Liver (tissue), 3 donors: Measurements from ENCODE around the gene NARS2.

Experiments
- JUND ChIP-seq, 2 donors: IDR thresholded peaks; 2 replicates each; pipeline ENCODE4 v1.6.1; 2016; ENCODE audit warnings: antibody characterized with exemption in 2 of 2
- RAD21 ChIP-seq, 2 donors: IDR thresholded peaks; 2 replicates each; pipeline ENCODE4 v1.6.1; 2016; ENCODE audit warnings: antibody characterized with exemption in 2 of 2, mild to moderate bottlenecking in 2 of 2
- RXRA ChIP-seq, 2 donors: IDR thresholded peaks; 2 replicates each; pipeline ENCODE4 v1.6.1; 2017 to 2018; ENCODE audit warnings: antibody characterized with exemption in 2 of 2, mild to moderate bottlenecking in 1 of 2
- SP1 ChIP-seq: IDR thresholded peaks from 2 replicates; pipeline ENCODE4 v1.6.1; 2018; ENCODE audit warnings: antibody characterized with exemption, mild to moderate bottlenecking
- YY1 ChIP-seq: IDR thresholded peaks from 2 replicates; pipeline ENCODE4 v1.6.1; 2016; ENCODE audit warnings: antibody characterized with exemption, mild to moderate bottlenecking
- TF ChIP-seq, protein P1 (sequence below): IDR thresholded peaks from 2 replicates; pipeline ENCODE4 v1.6.1; 2016; ENCODE audit warnings: antibody characterized with exemption
- TF ChIP-seq, protein P2 (sequence below): fragments of 150-350 bp; IDR thresholded peaks from 2 replicates; pipeline ENCODE4 v1.5.1; 2017; ENCODE audit warnings: improper control_type of control experiment, low read depth, low read length; ENCODE audit not compliant: missing input control
- TF ChIP-seq, protein P3 (sequence below): IDR thresholded peaks from 2 replicates; pipeline ENCODE4 v1.6.1; 2016; ENCODE audit warnings: antibody characterized with exemption, mild to moderate bottlenecking
- TF ChIP-seq, protein P4 (sequence below): IDR thresholded peaks from 2 replicates; pipeline ENCODE4 v1.6.1; 2016; ENCODE audit warnings: antibody characterized with exemption
- donor health status: healthy.
- donor health status: healthy.

DNA sequence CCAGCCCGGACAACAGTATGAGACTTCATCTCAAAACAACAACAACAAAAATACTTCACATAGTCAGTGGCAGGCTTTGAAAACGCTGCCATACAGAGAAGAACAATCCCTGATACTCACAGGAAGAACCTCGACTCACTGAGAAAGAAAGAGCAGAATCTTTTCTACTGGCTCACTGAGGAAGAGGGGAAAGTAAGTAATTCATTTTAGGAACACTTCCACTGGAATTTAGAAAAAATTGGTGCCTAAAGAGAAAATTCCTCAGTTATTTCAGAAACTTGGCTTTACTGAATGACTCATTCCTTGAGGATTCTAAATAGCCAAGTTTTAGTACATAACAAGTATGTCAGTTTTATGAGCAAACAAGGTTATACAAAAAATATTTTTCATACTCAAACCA lies 12.3 kb downstream of the NARS2 start:
- TF ChIP-seq, protein P1, sequence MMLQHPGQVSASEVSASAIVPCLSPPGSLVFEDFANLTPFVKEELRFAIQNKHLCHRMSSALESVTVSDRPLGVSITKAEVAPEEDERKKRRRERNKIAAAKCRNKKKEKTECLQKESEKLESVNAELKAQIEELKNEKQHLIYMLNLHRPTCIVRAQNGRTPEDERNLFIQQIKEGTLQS = no peak
- TF ChIP-seq SP1 (no peak), YY1 (no peak), RXRA (IDR thresholded peaks at IDR 0.05) (no peak), JUND (IDR thresholded peaks at IDR 0.05) (peak in 1 of 2 donors; percentile 14), RAD21 (IDR thresholded peaks at IDR 0.05) (no peak)
- TF ChIP-seq, protein P2, sequence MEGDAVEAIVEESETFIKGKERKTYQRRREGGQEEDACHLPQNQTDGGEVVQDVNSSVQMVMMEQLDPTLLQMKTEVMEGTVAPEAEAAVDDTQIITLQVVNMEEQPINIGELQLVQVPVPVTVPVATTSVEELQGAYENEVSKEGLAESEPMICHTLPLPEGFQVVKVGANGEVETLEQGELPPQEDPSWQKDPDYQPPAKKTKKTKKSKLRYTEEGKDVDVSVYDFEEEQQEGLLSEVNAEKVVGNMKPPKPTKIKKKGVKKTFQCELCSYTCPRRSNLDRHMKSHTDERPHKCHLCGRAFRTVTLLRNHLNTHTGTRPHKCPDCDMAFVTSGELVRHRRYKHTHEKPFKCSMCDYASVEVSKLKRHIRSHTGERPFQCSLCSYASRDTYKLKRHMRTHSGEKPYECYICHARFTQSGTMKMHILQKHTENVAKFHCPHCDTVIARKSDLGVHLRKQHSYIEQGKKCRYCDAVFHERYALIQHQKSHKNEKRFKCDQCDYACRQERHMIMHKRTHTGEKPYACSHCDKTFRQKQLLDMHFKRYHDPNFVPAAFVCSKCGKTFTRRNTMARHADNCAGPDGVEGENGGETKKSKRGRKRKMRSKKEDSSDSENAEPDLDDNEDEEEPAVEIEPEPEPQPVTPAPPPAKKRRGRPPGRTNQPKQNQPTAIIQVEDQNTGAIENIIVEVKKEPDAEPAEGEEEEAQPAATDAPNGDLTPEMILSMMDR = no peak
- TF ChIP-seq, protein P3, sequence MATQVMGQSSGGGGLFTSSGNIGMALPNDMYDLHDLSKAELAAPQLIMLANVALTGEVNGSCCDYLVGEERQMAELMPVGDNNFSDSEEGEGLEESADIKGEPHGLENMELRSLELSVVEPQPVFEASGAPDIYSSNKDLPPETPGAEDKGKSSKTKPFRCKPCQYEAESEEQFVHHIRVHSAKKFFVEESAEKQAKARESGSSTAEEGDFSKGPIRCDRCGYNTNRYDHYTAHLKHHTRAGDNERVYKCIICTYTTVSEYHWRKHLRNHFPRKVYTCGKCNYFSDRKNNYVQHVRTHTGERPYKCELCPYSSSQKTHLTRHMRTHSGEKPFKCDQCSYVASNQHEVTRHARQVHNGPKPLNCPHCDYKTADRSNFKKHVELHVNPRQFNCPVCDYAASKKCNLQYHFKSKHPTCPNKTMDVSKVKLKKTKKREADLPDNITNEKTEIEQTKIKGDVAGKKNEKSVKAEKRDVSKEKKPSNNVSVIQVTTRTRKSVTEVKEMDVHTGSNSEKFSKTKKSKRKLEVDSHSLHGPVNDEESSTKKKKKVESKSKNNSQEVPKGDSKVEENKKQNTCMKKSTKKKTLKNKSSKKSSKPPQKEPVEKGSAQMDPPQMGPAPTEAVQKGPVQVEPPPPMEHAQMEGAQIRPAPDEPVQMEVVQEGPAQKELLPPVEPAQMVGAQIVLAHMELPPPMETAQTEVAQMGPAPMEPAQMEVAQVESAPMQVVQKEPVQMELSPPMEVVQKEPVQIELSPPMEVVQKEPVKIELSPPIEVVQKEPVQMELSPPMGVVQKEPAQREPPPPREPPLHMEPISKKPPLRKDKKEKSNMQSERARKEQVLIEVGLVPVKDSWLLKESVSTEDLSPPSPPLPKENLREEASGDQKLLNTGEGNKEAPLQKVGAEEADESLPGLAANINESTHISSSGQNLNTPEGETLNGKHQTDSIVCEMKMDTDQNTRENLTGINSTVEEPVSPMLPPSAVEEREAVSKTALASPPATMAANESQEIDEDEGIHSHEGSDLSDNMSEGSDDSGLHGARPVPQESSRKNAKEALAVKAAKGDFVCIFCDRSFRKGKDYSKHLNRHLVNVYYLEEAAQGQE = no peak
- TF ChIP-seq, protein P4, sequence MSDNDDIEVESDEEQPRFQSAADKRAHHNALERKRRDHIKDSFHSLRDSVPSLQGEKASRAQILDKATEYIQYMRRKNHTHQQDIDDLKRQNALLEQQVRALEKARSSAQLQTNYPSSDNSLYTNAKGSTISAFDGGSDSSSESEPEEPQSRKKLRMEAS = no peak
